Neural cell (in vitro differentiated cells): ENCODE measurements around the gene PDC. TPM values are rescaled to one million over a fixed set of nuclear protein-coding genes. Genes with fewer than 3 reads are reported as not detected.

Source experiments
- H2AFZ ChIP-seq: fragments of 200-600, 300-800 bp; sonication (generic), shearing (Covaris generic); 2 replicates; pipeline ENCODE4 v1.6.0; 2014; ENCODE audit warnings: low read depth, mild to moderate bottlenecking, antibody characterized with exemption, low read length, moderate library complexity
- H3F3A ChIP-seq: fragments of 200-600 bp; shearing (Covaris generic); 2 replicates; pipeline ENCODE4 v1.6.1; 2016; ENCODE audit warnings: mild to moderate bottlenecking, moderate library complexity, mixed read lengths, antibody characterized with exemption, low read length; ENCODE audit not compliant: insufficient read depth, poor library complexity, severe bottlenecking
- H3K27ac ChIP-seq: fragments of 200-600, 300-800 bp; sonication (generic), shearing (Covaris generic); 2 replicates; pipeline ENCODE4 v1.5.1; 2014; ENCODE audit warnings: mild to moderate bottlenecking, low read length, moderate library complexity
- H3K27me3 ChIP-seq: fragments of 300-800, 200-600 bp; sonication (generic), shearing (Covaris generic); 2 replicates; pipeline ENCODE4 v1.6.0; 2014; ENCODE audit warnings: mild to moderate bottlenecking, low read depth, low read length, moderate library complexity; ENCODE audit not compliant: insufficient read depth
- H3K36me3 ChIP-seq: fragments of 300-800, 200-600 bp; sonication (generic), shearing (Covaris generic); 2 replicates; pipeline ENCODE4 v1.5.1; 2014; ENCODE audit warnings: mild to moderate bottlenecking, antibody characterized with exemption, low read length, moderate library complexity; ENCODE audit not compliant: insufficient read depth
- H3K4me2 ChIP-seq: fragments of 300-800, 200-600 bp; sonication (generic), shearing (Covaris generic); 2 replicates; pipeline ENCODE4 v1.6.0; 2014; ENCODE audit warnings: mild to moderate bottlenecking, low read length
- H3K4me3 ChIP-seq: fragments of 300-800, 200-600 bp; sonication (generic), shearing (Covaris generic); 2 replicates; pipeline ENCODE4 v1.5.1; 2014; ENCODE audit warnings: mild to moderate bottlenecking, low read length, moderate library complexity
- H3K79me2 ChIP-seq: fragments of 200-600 bp; shearing (Covaris generic); replicated peaks from 2 replicates; pipeline ENCODE4 v1.6.0; 2014; ENCODE audit warnings: mild to moderate bottlenecking, low read length, moderate library complexity; ENCODE audit not compliant: insufficient read depth
- H3K9ac ChIP-seq: fragments of 300-800, 200-600 bp; sonication (generic), shearing (Covaris generic); 2 replicates; pipeline ENCODE4 v1.6.1; 2016; ENCODE audit warnings: mild to moderate bottlenecking, low read length, mixed read lengths
- H3K9me2 ChIP-seq: fragments of 200-600 bp; shearing (Covaris generic); 2 replicates; pipeline ENCODE4 v1.6.1; 2016; ENCODE audit warnings: mild to moderate bottlenecking, low read length, mixed read lengths; ENCODE audit not compliant: insufficient read depth
- H3K9me3 ChIP-seq: fragments of 200-600, 300-800 bp; sonication (generic), shearing (Covaris generic); 2 replicates; pipeline ENCODE4 v1.6.1; 2016; ENCODE audit warnings: mild to moderate bottlenecking, mixed run types, low read length, moderate library complexity, mixed read lengths
- H4K20me1 ChIP-seq: fragments of 200-600 bp; shearing (Covaris generic); 2 replicates; pipeline ENCODE4 v1.6.1; 2016; ENCODE audit warnings: mild to moderate bottlenecking, mixed run types; ENCODE audit not compliant: insufficient read depth
- EP300 ChIP-seq: fragments of 450-650 bp; conservative IDR thresholded peaks from 2 replicates; pipeline ENCODE4 v1.6.1; 2014; ENCODE audit warnings: antibody characterized with exemption, mild to moderate bottlenecking, moderate library complexity; ENCODE audit not compliant: poor library complexity, severe bottlenecking
- EZH2 ChIP-seq: fragments of 200-600, 300-800 bp; shearing (Covaris generic), sonication (generic); IDR thresholded peaks from 2 replicates; pipeline ENCODE4 v1.6.1; 2014; ENCODE audit warnings: antibody characterized with exemption, low read length, borderline replicate concordance, mild to moderate bottlenecking; ENCODE audit not compliant: insufficient read depth, poor library complexity, severe bottlenecking
- MXI1 ChIP-seq: fragments of 450-650 bp; conservative IDR thresholded peaks from 2 replicates; pipeline ENCODE4 v1.6.1; 2014; ENCODE audit warnings: antibody characterized with exemption, mild to moderate bottlenecking; ENCODE audit not compliant: poor library complexity, severe bottlenecking
- POLR2AphosphoS5 ChIP-seq: IDR thresholded peaks from 2 replicates; pipeline ENCODE4 v1.6.1; 2012
- RAD21 ChIP-seq: fragments of 450-650 bp; conservative IDR thresholded peaks from 2 replicates; pipeline ENCODE4 v1.6.1; 2014; ENCODE audit warnings: antibody characterized with exemption, mild to moderate bottlenecking, moderate library complexity
- SMC3 ChIP-seq: fragments of 450-650 bp; conservative IDR thresholded peaks from 2 replicates; pipeline ENCODE4 v1.6.1; 2014; ENCODE audit warnings: antibody characterized with exemption, mild to moderate bottlenecking, moderate library complexity; ENCODE audit not compliant: poor library complexity
- TAF1 ChIP-seq: IDR thresholded peaks from 2 replicates; pipeline ENCODE4 v1.6.1; 2012; ENCODE audit warnings: low read depth
- polyA plus RNA-seq: library from polyadenylated mRNA; depleted of rRNA; stranded (reverse); fragments of >200 nt; gene quantifications from 2 replicates; pipeline ENCODE4 v1.2.3, GENCODE V29; 2014
- TF ChIP-seq, protein P1 (sequence below): IDR thresholded peaks from 2 replicates; pipeline ENCODE4 v1.6.1; 2012; ENCODE audit warnings: borderline replicate concordance
- TF ChIP-seq, protein P2 (sequence below): fragments of 450-650 bp; IDR thresholded peaks from 2 replicates; pipeline ENCODE4 v1.5.1; 2014; ENCODE audit warnings: antibody characterized with exemption, mild to moderate bottlenecking, moderate library complexity; ENCODE audit not compliant: poor library complexity, severe bottlenecking

The PDC gene
- polyA plus RNA-seq, 1 donor from 2014 or later: not detected

DNA sequence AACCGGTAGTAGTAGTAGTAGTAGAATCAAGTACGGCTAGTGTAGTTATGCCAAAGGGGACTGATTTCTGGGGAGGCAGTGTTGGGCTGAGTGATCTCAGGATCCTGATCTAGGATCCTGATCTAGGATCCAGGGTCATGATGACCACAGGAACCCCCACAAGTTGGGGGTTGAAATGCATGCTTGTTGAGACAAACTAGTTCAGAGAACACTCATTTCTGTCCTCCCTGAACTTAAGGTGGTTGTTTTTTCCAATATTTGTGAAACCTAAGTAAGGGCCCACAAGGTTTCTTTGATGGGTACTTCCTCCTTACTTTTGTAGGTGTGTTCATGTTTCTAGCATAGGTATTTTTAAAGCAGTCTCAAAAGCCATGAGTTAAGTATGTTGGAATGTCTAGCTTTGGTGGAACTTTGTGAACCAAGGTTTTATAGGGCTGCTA is 33.9 kb upstream of the PDC start:
- TF ChIP-seq, protein P1, sequence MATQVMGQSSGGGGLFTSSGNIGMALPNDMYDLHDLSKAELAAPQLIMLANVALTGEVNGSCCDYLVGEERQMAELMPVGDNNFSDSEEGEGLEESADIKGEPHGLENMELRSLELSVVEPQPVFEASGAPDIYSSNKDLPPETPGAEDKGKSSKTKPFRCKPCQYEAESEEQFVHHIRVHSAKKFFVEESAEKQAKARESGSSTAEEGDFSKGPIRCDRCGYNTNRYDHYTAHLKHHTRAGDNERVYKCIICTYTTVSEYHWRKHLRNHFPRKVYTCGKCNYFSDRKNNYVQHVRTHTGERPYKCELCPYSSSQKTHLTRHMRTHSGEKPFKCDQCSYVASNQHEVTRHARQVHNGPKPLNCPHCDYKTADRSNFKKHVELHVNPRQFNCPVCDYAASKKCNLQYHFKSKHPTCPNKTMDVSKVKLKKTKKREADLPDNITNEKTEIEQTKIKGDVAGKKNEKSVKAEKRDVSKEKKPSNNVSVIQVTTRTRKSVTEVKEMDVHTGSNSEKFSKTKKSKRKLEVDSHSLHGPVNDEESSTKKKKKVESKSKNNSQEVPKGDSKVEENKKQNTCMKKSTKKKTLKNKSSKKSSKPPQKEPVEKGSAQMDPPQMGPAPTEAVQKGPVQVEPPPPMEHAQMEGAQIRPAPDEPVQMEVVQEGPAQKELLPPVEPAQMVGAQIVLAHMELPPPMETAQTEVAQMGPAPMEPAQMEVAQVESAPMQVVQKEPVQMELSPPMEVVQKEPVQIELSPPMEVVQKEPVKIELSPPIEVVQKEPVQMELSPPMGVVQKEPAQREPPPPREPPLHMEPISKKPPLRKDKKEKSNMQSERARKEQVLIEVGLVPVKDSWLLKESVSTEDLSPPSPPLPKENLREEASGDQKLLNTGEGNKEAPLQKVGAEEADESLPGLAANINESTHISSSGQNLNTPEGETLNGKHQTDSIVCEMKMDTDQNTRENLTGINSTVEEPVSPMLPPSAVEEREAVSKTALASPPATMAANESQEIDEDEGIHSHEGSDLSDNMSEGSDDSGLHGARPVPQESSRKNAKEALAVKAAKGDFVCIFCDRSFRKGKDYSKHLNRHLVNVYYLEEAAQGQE: no peak
- TF ChIP-seq, protein P2, sequence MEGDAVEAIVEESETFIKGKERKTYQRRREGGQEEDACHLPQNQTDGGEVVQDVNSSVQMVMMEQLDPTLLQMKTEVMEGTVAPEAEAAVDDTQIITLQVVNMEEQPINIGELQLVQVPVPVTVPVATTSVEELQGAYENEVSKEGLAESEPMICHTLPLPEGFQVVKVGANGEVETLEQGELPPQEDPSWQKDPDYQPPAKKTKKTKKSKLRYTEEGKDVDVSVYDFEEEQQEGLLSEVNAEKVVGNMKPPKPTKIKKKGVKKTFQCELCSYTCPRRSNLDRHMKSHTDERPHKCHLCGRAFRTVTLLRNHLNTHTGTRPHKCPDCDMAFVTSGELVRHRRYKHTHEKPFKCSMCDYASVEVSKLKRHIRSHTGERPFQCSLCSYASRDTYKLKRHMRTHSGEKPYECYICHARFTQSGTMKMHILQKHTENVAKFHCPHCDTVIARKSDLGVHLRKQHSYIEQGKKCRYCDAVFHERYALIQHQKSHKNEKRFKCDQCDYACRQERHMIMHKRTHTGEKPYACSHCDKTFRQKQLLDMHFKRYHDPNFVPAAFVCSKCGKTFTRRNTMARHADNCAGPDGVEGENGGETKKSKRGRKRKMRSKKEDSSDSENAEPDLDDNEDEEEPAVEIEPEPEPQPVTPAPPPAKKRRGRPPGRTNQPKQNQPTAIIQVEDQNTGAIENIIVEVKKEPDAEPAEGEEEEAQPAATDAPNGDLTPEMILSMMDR: no peak
- TF ChIP-seq SMC3: no peak
- TF ChIP-seq EZH2: no peak
- TF ChIP-seq TAF1: no peak
- TF ChIP-seq POLR2AphosphoS5: no peak
- TF ChIP-seq RAD21: no peak
- no peak for TF ChIP-seq EP300
- TF ChIP-seq MXI1: no peak
- Histone ChIP-seq H2AFZ (no peak overlapping the region), H3K4me2 (no peak overlapping the region), H3K27me3 (no peaks in the 10 kb centered on the region), H3K36me3 (no peaks in the 10 kb centered on the region), H3K9me2 (no peaks in the 10 kb centered on the region), H4K20me1 (no peaks in the 10 kb centered on the region), H3K27ac (no peak overlapping the region), H3K9ac (no peak overlapping the region), H3F3A (no peaks in the 10 kb centered on the region), H3K4me3 (no peak overlapping the region), H3K9me3 (no peaks in the 10 kb centered on the region), H3K79me2 (no peaks in the 10 kb centered on the region)

DNA sequence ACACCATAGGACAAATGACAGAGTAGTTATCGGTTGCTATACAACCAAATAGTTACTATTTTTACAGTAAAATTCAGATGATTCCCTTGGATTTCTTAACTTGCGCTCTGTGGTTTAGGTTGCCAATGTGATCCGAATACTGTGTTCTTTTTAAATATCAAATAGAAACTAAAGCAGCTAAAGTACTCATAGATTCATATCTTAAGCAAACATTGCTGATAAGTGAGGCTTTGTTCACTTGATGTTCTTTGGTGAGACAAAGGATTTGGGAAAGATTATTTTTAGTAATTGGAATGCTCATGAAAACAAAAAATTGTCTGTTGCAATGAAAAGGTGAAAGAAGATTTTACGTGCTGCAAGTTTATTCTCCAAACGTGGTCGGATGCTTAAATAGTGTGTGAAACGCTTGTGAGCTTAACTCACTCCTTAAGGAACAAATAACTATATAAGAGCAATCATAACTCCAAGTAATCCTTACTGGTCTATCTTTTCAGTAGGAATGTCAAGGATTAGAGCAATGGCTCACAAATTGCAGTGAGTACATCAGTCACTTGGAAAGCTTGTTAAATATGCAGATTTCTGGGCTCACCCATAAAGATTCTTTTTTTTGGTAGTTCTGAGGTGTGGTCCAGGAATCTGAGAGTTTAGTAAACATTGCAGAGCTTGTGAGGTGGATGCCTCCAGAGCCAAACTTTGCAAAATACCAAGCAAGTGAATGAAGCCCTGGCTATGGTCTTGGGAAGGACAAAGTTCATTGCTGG is 31.8 kb upstream of the PDC start:
- H3K9me3 ChIP-seq: no peaks in the 10 kb centered on the region
- no peak overlapping the region for H3K4me3 ChIP-seq
- H3K9me2 ChIP-seq: no peaks in the 10 kb centered on the region
- no peaks in the 10 kb centered on the region for H3K36me3 ChIP-seq
- TF ChIP-seq, protein P2: no peak
- TF ChIP-seq EP300: no peak
- TF ChIP-seq, protein P1: no peak
- TF ChIP-seq TAF1: no peak
- TF ChIP-seq POLR2AphosphoS5: no peak
- TF ChIP-seq MXI1: no peak
- TF ChIP-seq EZH2: no peak
- TF ChIP-seq SMC3: no peak
- no peak for TF ChIP-seq RAD21
- no peaks in the 10 kb centered on the region for H3F3A ChIP-seq
- no peak overlapping the region for H3K27ac ChIP-seq
- H2AFZ ChIP-seq: no peak overlapping the region
- H3K9ac ChIP-seq: no peak overlapping the region
- H4K20me1 ChIP-seq: no peaks in the 10 kb centered on the region
- no peaks in the 10 kb centered on the region for H3K79me2 ChIP-seq
- H3K27me3 ChIP-seq: no peaks in the 10 kb centered on the region
- H3K4me2 ChIP-seq: no peak overlapping the region
